SK-N-MC (cell line): Measurements from ENCODE around the gene CERS4.

Experiments
- DNase-seq: peaks from one replicate; pipeline ENCODE4 v3.0.0-alpha.2; 2011; ENCODE audit warnings: low read depth, low spot score
- H3K27ac ChIP-seq: fragments of 200-600 bp; sonication (generic); 2 replicates; pipeline ENCODE4 v1.5.1; 2016; ENCODE audit warnings: mixed run types
- H3K36me3 ChIP-seq: fragments of 200-600 bp; sonication (generic); 2 replicates; pipeline ENCODE4 v1.6.1; 2017; ENCODE audit warnings: antibody characterized with exemption, low read length, mixed read lengths; ENCODE audit not compliant: insufficient read depth
- H3K4me3 ChIP-seq: fragments of 200-600 bp; sonication (generic); 2 replicates; pipeline ENCODE4 v1.5.1; 2016
- H3K9ac ChIP-seq: fragments of 200-600 bp; sonication (generic); 2 replicates; pipeline ENCODE4 v1.8.0; 2017; ENCODE audit warnings: mixed run types, mixed read lengths; ENCODE audit not compliant: insufficient read length
- H3K9me3 ChIP-seq: fragments of 200-600 bp; sonication (generic); 2 replicates; pipeline ENCODE4 v1.6.1; 2017; ENCODE audit warnings: low read depth, mild to moderate bottlenecking, antibody characterized with exemption, low read length, moderate library complexity, mixed read lengths
- EZH2 ChIP-seq: fragments of 200-600 bp; sonication (generic); IDR thresholded peaks from one replicate; pipeline ENCODE4 v1.6.1; 2017; ENCODE audit warnings: antibody characterized with exemption
- FOXP2 ChIP-seq: optimal IDR thresholded peaks from 2 replicates; pipeline ENCODE3; 2011; ENCODE audit warnings: mild to moderate bottlenecking, moderate library complexity; ENCODE audit not compliant: insufficient read depth; ENCODE audit errors: extremely low read length, control extremely low read depth
- POLR2AphosphoS5 ChIP-seq: IDR thresholded peaks from 2 replicates; pipeline ENCODE4 v1.6.1; 2012; ENCODE audit warnings: mild to moderate bottlenecking, low read depth, low read length, borderline replicate concordance

The CERS4 gene, protein sequence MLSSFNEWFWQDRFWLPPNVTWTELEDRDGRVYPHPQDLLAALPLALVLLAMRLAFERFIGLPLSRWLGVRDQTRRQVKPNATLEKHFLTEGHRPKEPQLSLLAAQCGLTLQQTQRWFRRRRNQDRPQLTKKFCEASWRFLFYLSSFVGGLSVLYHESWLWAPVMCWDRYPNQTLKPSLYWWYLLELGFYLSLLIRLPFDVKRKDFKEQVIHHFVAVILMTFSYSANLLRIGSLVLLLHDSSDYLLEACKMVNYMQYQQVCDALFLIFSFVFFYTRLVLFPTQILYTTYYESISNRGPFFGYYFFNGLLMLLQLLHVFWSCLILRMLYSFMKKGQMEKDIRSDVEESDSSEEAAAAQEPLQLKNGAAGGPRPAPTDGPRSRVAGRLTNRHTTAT

DNA sequence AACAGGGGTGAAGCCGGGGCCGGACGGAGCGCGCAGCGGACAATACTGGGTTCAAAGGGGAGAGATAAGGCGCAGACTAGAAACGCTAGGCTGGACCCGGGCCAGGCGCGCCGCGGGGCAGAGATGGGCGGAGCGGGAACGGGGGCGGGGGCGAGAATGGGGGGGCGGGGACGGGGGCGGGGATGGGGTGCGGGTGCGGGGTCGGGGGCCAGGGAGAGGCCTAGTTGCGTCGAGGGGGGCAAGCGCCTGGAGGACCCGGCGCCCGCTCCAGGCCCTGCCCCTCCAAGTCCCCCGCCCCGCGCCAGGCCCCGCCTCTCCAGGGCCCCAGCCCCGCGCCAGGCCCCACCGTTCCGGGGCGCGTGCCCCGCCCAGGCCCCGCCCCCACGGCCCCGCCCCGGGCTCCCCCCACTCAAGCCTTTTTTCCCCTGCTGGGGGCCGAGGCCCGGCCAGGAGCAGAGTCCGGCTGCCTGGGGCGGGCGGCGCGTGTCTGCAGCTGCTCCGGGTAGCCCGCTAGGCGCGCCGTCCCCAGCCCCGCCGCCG, at the start of gene CERS4:
TSS of gene CERS4 (plus strand) at position 449 of the 540 bp plus-strand sequence. CDS start 41,707 bp downstream, outside the sequence.
- H3K4me3 ChIP-seq: peak within 1 kb of the TSS; percentile 88
- H3K27ac ChIP-seq: no peak within 1 kb of the TSS
- DNase-seq: no peak

DNA sequence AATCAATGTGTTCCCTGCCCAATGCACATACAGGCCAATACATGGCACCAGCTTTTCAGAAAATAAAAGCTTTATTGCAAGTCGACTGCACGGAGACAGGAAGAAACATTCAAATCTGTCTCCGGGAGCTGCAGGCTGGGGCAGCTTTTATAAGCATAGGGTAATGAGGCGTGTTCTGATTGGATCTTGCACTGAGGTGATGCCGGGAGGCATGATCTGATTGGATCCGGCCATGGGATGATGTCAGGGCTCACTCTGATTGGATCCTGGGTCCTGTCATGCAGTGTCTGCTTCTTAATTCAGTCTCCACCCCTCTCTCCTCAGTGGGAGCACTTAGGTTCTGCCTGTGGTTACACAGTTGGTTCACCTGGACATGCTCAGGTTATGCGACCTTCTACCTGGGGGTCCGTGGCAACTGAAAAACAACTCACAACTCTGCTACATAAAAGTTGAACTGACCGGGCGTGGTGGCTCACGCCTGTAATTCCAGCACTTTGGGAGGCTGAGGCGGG, 48.0 kb upstream of the CERS4 start:
- Histone ChIP-seq H3K36me3 (no peaks in the 10 kb centered on the region), H3K27ac (peak overlapping the region; percentile 98)
- DNase-seq: no peak

More for the DNA sequence above, at the start of gene CERS4:
- peak within 1 kb of the TSS; percentile 82 for H3K9ac ChIP-seq
- TF ChIP-seq POLR2AphosphoS5 (0 out of 2 replicates have a peak, but pooled peaks have one; percentile 5), EZH2 (no peak)
- no peaks in the 10 kb centered on the region for H3K36me3 ChIP-seq
- no peaks in the 10 kb centered on the region for H3K9me3 ChIP-seq

DNA sequence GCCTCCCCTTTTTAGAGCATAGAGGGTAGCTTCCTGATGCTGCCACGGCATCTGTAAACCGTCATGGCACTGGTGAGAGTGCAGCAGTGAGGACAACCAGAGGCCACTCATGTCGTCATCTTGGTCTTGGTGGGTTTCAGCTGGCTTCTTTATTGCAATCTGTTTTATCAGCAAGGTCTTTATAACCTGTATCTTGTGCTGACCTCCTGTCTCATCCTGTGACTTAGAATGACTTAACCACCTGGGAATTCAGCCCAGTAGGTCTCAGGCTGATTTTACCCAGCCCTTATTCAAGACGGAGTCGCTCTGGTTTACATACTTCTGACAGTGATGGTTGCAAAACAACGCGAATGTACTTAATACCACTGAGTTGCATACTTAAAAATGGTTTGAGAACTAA, 45.4 kb upstream of the CERS4 start:
- TF ChIP-seq FOXP2 (no peak), POLR2AphosphoS5 (no peak), EZH2 (no peak)
- DNase-seq: no peak
- H3K36me3 ChIP-seq: no peaks in the 10 kb centered on the region
- H3K4me3 ChIP-seq: no peak overlapping the region
- 0 out of 2 replicates have a peak overlapping the region, but pooled peaks have one; percentile 10 for H3K27ac ChIP-seq
- no peaks in the 10 kb centered on the region for H3K9me3 ChIP-seq
- H3K9ac ChIP-seq: no peak overlapping the region

More for the DNA sequence above, 48.0 kb upstream of the CERS4 start:
- Histone ChIP-seq H3K4me3 (no peak overlapping the region), H3K9me3 (no peaks in the 10 kb centered on the region), H3K9ac (peak overlapping the region; percentile 70)
- no peak for TF ChIP-seq EZH2
- peak; percentile 84 for TF ChIP-seq POLR2AphosphoS5
- no peak for TF ChIP-seq FOXP2

DNA sequence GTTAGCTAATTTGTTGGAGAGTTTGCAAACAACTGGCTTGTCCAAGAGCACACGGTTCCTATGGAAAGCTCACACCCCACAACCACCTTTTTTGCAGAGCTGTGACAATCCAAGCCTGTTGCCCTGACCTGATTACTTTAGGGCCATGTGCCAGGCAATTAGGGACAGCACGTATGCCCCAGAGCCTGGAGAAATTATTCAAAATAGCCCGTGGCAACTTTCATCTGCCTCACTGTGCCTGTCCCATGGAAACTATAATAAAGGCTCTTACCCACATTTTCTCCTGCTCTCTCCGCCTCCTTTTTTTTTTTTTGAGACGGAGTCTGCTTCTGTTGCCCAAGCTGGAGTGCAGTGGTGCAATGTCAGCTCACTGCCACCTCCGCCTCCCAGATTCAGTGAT, 41.2 kb upstream of the CERS4 start:
- no peaks in the 10 kb centered on the region for H3K9me3 ChIP-seq
- peak overlapping the region; percentile 83 for H3K27ac ChIP-seq
- H3K4me3 ChIP-seq: peak overlapping the region; percentile 47
- peak overlapping the region; percentile 47 for H3K9ac ChIP-seq
- DNase-seq: no peak
- TF ChIP-seq FOXP2 (no peak), POLR2AphosphoS5 (no peak), EZH2 (no peak)
- no peaks in the 10 kb centered on the region for H3K36me3 ChIP-seq

DNA sequence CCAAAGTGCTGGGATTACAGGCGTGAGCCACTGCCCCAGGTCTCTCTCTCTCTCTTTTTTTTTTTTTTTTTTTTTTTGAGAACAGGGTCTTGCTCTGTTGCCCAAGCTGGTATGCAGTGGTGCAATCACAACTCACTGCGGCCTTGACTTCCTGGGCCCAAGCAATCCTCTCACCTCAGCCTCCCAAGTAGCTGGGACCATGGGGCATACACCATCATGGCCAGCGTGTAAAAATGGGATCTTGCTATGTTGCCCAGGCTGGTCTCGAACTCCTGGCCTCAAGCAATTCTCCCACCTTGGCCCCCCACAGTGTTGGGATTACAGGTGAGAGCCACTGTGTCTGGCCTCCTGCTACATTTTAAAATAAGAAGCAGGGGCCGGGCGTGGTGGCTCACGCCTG, 40.6 kb upstream of the CERS4 start:
- Histone ChIP-seq H3K4me3 (no peak overlapping the region), H3K36me3 (no peaks in the 10 kb centered on the region), H3K27ac (no peak overlapping the region), H3K9me3 (no peaks in the 10 kb centered on the region), H3K9ac (no peak overlapping the region)
- no peak for DNase-seq
- TF ChIP-seq POLR2AphosphoS5 (no peak), EZH2 (no peak), FOXP2 (no peak)

DNA sequence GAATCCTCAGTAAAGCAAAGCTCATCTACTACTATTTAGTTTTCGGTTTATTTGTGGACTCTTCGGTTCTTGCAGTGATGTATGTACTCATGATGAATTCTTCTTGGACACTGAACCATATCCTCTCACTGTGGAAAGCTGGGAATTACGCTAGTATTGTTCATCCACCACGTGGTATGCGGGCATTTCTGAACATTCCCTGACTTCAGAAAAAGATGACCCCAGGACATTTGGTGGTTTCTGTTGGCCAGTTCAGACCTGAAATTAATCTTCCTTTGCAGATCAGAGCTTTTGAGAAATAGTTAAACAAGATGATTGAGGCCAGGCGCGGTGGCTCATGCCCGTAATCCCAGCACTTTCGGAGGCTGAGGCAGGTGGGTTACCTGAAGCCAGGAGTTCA, 34.5 kb upstream of the CERS4 start:
- H3K27ac ChIP-seq: no peak overlapping the region
- TF ChIP-seq EZH2 (no peak), FOXP2 (no peak), POLR2AphosphoS5 (no peak)
- H3K4me3 ChIP-seq: no peak overlapping the region
- no peaks in the 10 kb centered on the region for H3K36me3 ChIP-seq
- no peak overlapping the region for H3K9ac ChIP-seq
- H3K9me3 ChIP-seq: no peaks in the 10 kb centered on the region
- no peak for DNase-seq

DNA sequence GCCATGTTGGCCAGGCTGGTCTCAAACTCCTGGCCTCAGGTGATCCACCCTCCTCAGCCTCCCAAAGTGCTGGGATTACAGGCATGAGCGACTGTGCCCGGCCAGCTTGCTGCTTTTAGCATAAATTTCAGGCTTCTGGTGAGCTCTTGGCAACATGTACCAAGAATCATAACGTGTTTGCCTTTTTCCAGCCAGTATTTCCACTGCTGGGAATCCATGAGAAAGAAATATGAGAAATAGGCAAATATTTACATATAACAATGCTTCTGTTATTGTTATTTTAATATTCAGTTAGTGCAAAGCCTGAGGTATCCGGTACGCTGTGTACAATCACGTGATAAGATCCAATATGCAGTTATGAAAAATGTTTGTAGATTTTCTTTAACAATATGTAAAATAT, 29.2 kb upstream of the CERS4 start:
- H3K27ac ChIP-seq: no peak overlapping the region
- no peak overlapping the region for H3K9ac ChIP-seq
- no peaks in the 10 kb centered on the region for H3K36me3 ChIP-seq
- no peak overlapping the region for H3K4me3 ChIP-seq
- H3K9me3 ChIP-seq: no peaks in the 10 kb centered on the region
- DNase-seq: no peak
- TF ChIP-seq FOXP2 (no peak), EZH2 (no peak), POLR2AphosphoS5 (no peak)

DNA sequence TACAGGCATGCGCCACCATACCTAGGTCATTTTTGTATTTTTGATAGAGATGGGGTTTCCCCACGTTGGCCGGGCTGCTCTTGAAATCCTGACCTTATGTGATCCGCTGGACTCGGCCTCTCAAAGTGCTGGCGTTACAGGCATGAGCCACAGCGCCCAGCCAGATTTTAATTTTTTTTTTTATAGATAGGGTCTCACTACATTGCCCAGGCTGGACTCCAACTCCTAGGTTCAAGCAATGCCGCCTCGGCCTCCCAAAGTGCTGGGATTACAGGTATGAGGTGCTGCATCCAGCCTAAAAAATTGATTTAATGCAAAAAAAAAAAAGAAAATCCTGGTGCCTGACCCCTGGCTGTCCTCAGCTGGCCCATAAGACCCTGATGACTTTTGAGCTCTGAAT, 24.9 kb upstream of the CERS4 start:
- no peak for TF ChIP-seq POLR2AphosphoS5
- no peak for TF ChIP-seq FOXP2
- no peak for TF ChIP-seq EZH2
- no peak for DNase-seq
- Histone ChIP-seq H3K9ac (no peak overlapping the region), H3K4me3 (no peak overlapping the region), H3K36me3 (no peaks in the 10 kb centered on the region), H3K27ac (no peak overlapping the region), H3K9me3 (no peaks in the 10 kb centered on the region)
